Panc1 (cell line): ENCODE measurements around the gene SH3D21. TPM values are rescaled to one million over a fixed set of nuclear protein-coding genes. Genes with fewer than 3 reads are reported as not detected.

Experiments used
- ATAC-seq: fragments of 200-7000 bp; cut with Tn5 transposase; 2 replicates; pipeline ENCODE4 v1.9.1; 2020; ENCODE audit warnings: mild to moderate bottlenecking, moderate library complexity
- BruUV-seq: library from RNA; stranded (reverse); fragments of 400-500 nt; replicated peaks from 2 replicates; lab custom pipeline; 2021; lab: Mats Ljungman, UMichigan
- CTCF ChIA-PET: fragments of 300-600 bp; sonication (Branson Sonifier 250); formaldehyde crosslinking; loops from one replicate; lab custom pipeline; 2022; ENCODE audit warnings: antibody characterized with exemption; lab: Charles Lee
- POLR2A ChIA-PET: fragments of 300-600 bp; sonication (Branson Sonifier 250); formaldehyde crosslinking; loops from one replicate; lab custom pipeline; 2022; ENCODE audit warnings: antibody characterized with exemption; lab: Charles Lee
- DNase-seq: peaks from one replicate; pipeline ENCODE4 v3.0.0-alpha.2; 2010; ENCODE audit warnings: low read depth, low spot score
- H3K27ac ChIP-seq: 2 replicates; pipeline ENCODE4 v1.5.1; 2011; ENCODE audit warnings: mild to moderate bottlenecking, low read length, inconsistent platforms
- H3K27me3 ChIP-seq: fragments of 200-500 bp; sonication (Bioruptor generic); 2 replicates; pipeline ENCODE4 v1.6.0; 2014; ENCODE audit warnings: low read length, inconsistent platforms; ENCODE audit not compliant: control insufficient read depth, insufficient read depth
- H3K36me3 ChIP-seq: fragments of 200-500 bp; sonication (Bioruptor generic); 2 replicates; pipeline ENCODE4 v1.5.1; 2014; ENCODE audit warnings: inconsistent platforms, mild to moderate bottlenecking, low read length, moderate library complexity; ENCODE audit not compliant: control insufficient read depth, insufficient read depth
- H3K4me1 ChIP-seq: 2 replicates; pipeline ENCODE4 v1.5.1; 2011; ENCODE audit warnings: inconsistent platforms, mild to moderate bottlenecking, low read length, moderate library complexity; ENCODE audit not compliant: control insufficient read depth, insufficient read depth
- H3K4me3 ChIP-seq, 2 experiments: 2 replicates each; pipeline ENCODE4 v1.5.1; 2011 to 2012; ENCODE audit warnings: low read depth in 2 of 2, low read length in 2 of 2, mild to moderate bottlenecking in 2 of 2, inconsistent platforms in 1 of 2, moderate library complexity in 1 of 2
- H3K9me3 ChIP-seq: fragments of 200-500 bp; sonication (Bioruptor generic); 2 replicates; pipeline ENCODE4 v1.5.1; 2014; ENCODE audit warnings: low read depth, mild to moderate bottlenecking, inconsistent platforms, low read length, moderate library complexity; ENCODE audit not compliant: control insufficient read depth, insufficient read depth
- CTCF ChIP-seq: fragments of 450-650 bp; IDR thresholded peaks from 2 replicates; pipeline ENCODE4 v1.5.1; 2017; ENCODE audit warnings: mild to moderate bottlenecking
- POLR2AphosphoS5 ChIP-seq: IDR thresholded peaks from 2 replicates; pipeline ENCODE4 v1.6.1; 2012; ENCODE audit warnings: mild to moderate bottlenecking, low read depth, low read length, moderate library complexity
- SIN3A ChIP-seq: IDR thresholded peaks from 2 replicates; pipeline ENCODE4 v1.6.1; 2012; ENCODE audit warnings: low read depth, mild to moderate bottlenecking, low read length, moderate library complexity, borderline replicate concordance; ENCODE audit not compliant: insufficient read depth
- TCF7L2 ChIP-seq: IDR thresholded peaks from 2 replicates; pipeline ENCODE4 v1.6.1; 2011; ENCODE audit warnings: mild to moderate bottlenecking, low read depth, low read length, inconsistent platforms
- in situ Hi-C: cut with HindIII; loops from 2 replicates; pipeline ENCODE4 v1.10.0; 2016; ENCODE audit warnings: low sequenced_read_pairs, low pct_unique_long_range_greater_than_20kb
- intact Hi-C: fragments of 100-400 bp; cut with micrococcal nuclease; formaldehyde crosslinking; loops from one replicate; pipeline ENCODE4 v1.10.0; 2022; ENCODE audit not compliant: unreplicated experiment
- total RNA-seq: library from RNA; stranded (reverse); gene quantifications from one replicate; pipeline ENCODE4 v1.2.1, GENCODE V29; 2021; ENCODE audit not compliant: unreplicated experiment
- TF ChIP-seq, protein P1 (sequence below), 2 experiments: IDR thresholded peaks; 2 replicates each; pipeline ENCODE4 v1.6.1; 2011 to 2012; ENCODE audit warnings: low read depth in 2 of 2, control low read depth in 1 of 2, low read length in 1 of 2, mild to moderate bottlenecking in 1 of 2, moderate library complexity in 1 of 2; ENCODE audit not compliant: insufficient read depth in 1 of 2

SH3D21 gene
- total RNA-seq, 1 experiment from 2014 or later, result 18.9 TPM

- no peak for TF ChIP-seq SIN3A
- TF ChIP-seq CTCF, result no peak
- TF ChIP-seq, protein P1, sequence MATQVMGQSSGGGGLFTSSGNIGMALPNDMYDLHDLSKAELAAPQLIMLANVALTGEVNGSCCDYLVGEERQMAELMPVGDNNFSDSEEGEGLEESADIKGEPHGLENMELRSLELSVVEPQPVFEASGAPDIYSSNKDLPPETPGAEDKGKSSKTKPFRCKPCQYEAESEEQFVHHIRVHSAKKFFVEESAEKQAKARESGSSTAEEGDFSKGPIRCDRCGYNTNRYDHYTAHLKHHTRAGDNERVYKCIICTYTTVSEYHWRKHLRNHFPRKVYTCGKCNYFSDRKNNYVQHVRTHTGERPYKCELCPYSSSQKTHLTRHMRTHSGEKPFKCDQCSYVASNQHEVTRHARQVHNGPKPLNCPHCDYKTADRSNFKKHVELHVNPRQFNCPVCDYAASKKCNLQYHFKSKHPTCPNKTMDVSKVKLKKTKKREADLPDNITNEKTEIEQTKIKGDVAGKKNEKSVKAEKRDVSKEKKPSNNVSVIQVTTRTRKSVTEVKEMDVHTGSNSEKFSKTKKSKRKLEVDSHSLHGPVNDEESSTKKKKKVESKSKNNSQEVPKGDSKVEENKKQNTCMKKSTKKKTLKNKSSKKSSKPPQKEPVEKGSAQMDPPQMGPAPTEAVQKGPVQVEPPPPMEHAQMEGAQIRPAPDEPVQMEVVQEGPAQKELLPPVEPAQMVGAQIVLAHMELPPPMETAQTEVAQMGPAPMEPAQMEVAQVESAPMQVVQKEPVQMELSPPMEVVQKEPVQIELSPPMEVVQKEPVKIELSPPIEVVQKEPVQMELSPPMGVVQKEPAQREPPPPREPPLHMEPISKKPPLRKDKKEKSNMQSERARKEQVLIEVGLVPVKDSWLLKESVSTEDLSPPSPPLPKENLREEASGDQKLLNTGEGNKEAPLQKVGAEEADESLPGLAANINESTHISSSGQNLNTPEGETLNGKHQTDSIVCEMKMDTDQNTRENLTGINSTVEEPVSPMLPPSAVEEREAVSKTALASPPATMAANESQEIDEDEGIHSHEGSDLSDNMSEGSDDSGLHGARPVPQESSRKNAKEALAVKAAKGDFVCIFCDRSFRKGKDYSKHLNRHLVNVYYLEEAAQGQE (IDR thresholded peaks at IDR 0.05; ENCODE audit: insufficient read depth in 1 of 2, low read depth in 2 of 2, low read length in 1 of 2), result no peak
- TF ChIP-seq TCF7L2, result no peak
- TF ChIP-seq POLR2AphosphoS5, result no peak
- Histone ChIP-seq H3K4me3 (no peak overlapping the region), H3K36me3 (peaks cover 12% of the 10 kb centered on the region), H3K27me3 (no peaks in the 10 kb centered on the region), H3K9me3 (no peaks in the 10 kb centered on the region), H3K27ac (no peak overlapping the region), H3K4me1 (peaks cover 22% of the 10 kb centered on the region)
- ChIA-PET CTCF (no interaction called here), POLR2A (no interaction called here)
- DNase-seq (no peak), ATAC-seq (no peak)
- no TSS peak for BruUV-seq
- intact Hi-C loops (no loop called here), in situ Hi-C loops (no loop called here)
Measured at GRCh38 chr1:36354486-36354885, 48.3 kb downstream of the SH3D21 start.

DNA sequence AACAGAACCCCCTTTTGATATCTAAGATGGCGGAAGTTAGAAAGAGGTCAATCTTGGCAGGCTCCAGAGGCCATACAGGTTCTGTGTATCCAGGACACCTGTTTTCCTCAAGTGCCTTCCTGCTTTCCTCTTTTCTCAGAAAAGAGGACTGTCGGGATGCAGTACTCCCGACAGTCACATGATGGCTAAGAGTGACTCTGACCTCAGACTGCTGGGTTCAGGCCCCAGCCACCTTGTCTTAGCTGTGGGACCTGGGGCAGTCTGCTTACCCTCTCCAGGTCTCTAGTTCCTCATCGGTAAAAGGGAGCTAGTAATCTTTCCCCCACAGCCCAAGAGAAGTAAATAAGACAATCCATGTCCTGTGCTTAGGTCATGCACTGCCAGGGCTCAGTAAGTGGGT lies 49.6 kb downstream of the SH3D21 start:
- DNase-seq, result no peak
- Histone ChIP-seq H3K27me3 (no peaks in the 10 kb centered on the region), H3K4me1 (peaks cover 18% of the 10 kb centered on the region), H3K36me3 (peaks cover 16% of the 10 kb centered on the region), H3K9me3 (no peaks in the 10 kb centered on the region), H3K27ac (no peak overlapping the region), H3K4me3 (no peak overlapping the region)
- intact Hi-C loops, result no loop called here
- ChIA-PET CTCF (no interaction called here), POLR2A (no interaction called here)
- ATAC-seq, result no peak
- in situ Hi-C loops, result no loop called here
- no TSS peak for BruUV-seq
- TF ChIP-seq SIN3A (no peak), CTCF (no peak), TCF7L2 (no peak), POLR2AphosphoS5 (no peak)
- TF ChIP-seq, protein P1 (IDR thresholded peaks at IDR 0.05; ENCODE audit: insufficient read depth in 1 of 2, low read depth in 2 of 2, low read length in 1 of 2), result no peak
